ENCODE measurements around the gene PRAC1. TPM values are rescaled to one million over a fixed set of nuclear protein-coding genes. Genes with fewer than 3 reads are reported as not detected.

The PRAC1 gene
- total RNA-seq, 1 donor from 2014 or later, result 9.6 TPM

GRCh38 chr17:48760411-48760810, 38.1 kb upstream of the PRAC1 start:
- TF ChIP-seq CTCF (IDR thresholded peaks at IDR 0.05) (no peak), POLR2AphosphoS5 (IDR thresholded peaks at IDR 0.05; ENCODE audit: insufficient read depth in 1 of 2, low read depth in 1 of 2) (peak in 1 of 2 donors; percentile 22), POLR2A (IDR thresholded peaks at IDR 0.05) (no peak)
- Histone ChIP-seq H3K36me3 (no peaks in the 10 kb centered on the region), H3K4me1 (no peaks in the 10 kb centered on the region), H3K4me3 (no peak overlapping the region), H3K27me3 (no peaks in the 10 kb centered on the region), H3K9me3 (no peaks in the 10 kb centered on the region), H3K27ac (no peak overlapping the region)
- intact Hi-C loops (cut with DNase I), result no loop called here
- DNase-seq (ENCODE audit: extremely low spot score in 2 of 2), result no peak

GRCh38 chr17:48759288-48759687, 37.0 kb upstream of the PRAC1 start:
- Histone ChIP-seq H3K36me3 (no peaks in the 10 kb centered on the region), H3K27ac (no peak overlapping the region), H3K4me3 (no peak overlapping the region), H3K4me1 (peaks cover 11% of the 10 kb centered on the region), H3K27me3 (peaks cover 4% of the 10 kb centered on the region), H3K9me3 (no peaks in the 10 kb centered on the region)
- no peak for DNase-seq (ENCODE audit: extremely low spot score in 2 of 2)
- intact Hi-C loops (cut with DNase I), result no loop called here
- TF ChIP-seq POLR2A (IDR thresholded peaks at IDR 0.05) (no peak), CTCF (IDR thresholded peaks at IDR 0.05) (no peak), POLR2AphosphoS5 (IDR thresholded peaks at IDR 0.05; ENCODE audit: insufficient read depth in 1 of 2, low read depth in 1 of 2) (no peak)

- TF ChIP-seq POLR2A (IDR thresholded peaks at IDR 0.05) (no peak), POLR2AphosphoS5 (IDR thresholded peaks at IDR 0.05; ENCODE audit: insufficient read depth in 1 of 2, low read depth in 1 of 2) (no peak), CTCF (IDR thresholded peaks at IDR 0.05) (no peak)
- Histone ChIP-seq H3K4me1 (peaks cover 25% of the 10 kb centered on the region), H3K9me3 (no peaks in the 10 kb centered on the region), H3K27ac (no peak overlapping the region), H3K4me3 (no peak overlapping the region), H3K36me3 (no peaks in the 10 kb centered on the region), H3K27me3 (peaks cover 4% of the 10 kb centered on the region)
- intact Hi-C loops (cut with DNase I), result no loop called here
- DNase-seq (ENCODE audit: extremely low spot score in 2 of 2), result no peak
Measured at GRCh38 chr17:48757524-48757961, 35.2 kb upstream of the PRAC1 start.

- H3K36me3 ChIP-seq, result no peaks in the 10 kb centered on the region
- DNase-seq (ENCODE audit: extremely low spot score in 2 of 2), result no peak
- no peak for TF ChIP-seq CTCF (IDR thresholded peaks at IDR 0.05)
- TF ChIP-seq POLR2AphosphoS5 (IDR thresholded peaks at IDR 0.05; ENCODE audit: insufficient read depth in 1 of 2, low read depth in 1 of 2), result no peak
- TF ChIP-seq POLR2A (IDR thresholded peaks at IDR 0.05), result no peak
- H3K9me3 ChIP-seq, result no peaks in the 10 kb centered on the region
- H3K4me3 ChIP-seq, result no peak overlapping the region
- peaks cover 25% of the 10 kb centered on the region for H3K4me1 ChIP-seq
- H3K27ac ChIP-seq, result no peak overlapping the region
- intact Hi-C loops (cut with DNase I), result no loop called here
- H3K27me3 ChIP-seq, result peaks cover 4% of the 10 kb centered on the region
Measured at GRCh38 chr17:48756830-48757251, 34.5 kb upstream of the PRAC1 start.

GRCh38 chr17:48755356-48755755, 33.0 kb upstream of the PRAC1 start:
- H3K9me3 ChIP-seq, result no peaks in the 10 kb centered on the region
- intact Hi-C loops (cut with DNase I), result no loop called here
- peaks cover 4% of the 10 kb centered on the region for H3K27me3 ChIP-seq
- no peaks in the 10 kb centered on the region for H3K36me3 ChIP-seq
- TF ChIP-seq CTCF (IDR thresholded peaks at IDR 0.05) (no peak), POLR2A (IDR thresholded peaks at IDR 0.05) (no peak)
- H3K4me1 ChIP-seq, result peaks cover 37% of the 10 kb centered on the region
- no peak overlapping the region for H3K27ac ChIP-seq
- DNase-seq (ENCODE audit: extremely low spot score in 2 of 2), result no peak
- peak overlapping the region in 1 of 2 donors; percentile 10 for H3K4me3 ChIP-seq

Measured in vagina (tissue), 2 donors.